Measurements from ENCODE around the gene PPP1R16B. TPM values are rescaled to one million over a fixed set of nuclear protein-coding genes. Genes with fewer than 3 reads are reported as not detected.

The PPP1R16B gene
- total RNA-seq, 2 donors from 2014 or later = 1.6 to 4.7 TPM

DNA sequence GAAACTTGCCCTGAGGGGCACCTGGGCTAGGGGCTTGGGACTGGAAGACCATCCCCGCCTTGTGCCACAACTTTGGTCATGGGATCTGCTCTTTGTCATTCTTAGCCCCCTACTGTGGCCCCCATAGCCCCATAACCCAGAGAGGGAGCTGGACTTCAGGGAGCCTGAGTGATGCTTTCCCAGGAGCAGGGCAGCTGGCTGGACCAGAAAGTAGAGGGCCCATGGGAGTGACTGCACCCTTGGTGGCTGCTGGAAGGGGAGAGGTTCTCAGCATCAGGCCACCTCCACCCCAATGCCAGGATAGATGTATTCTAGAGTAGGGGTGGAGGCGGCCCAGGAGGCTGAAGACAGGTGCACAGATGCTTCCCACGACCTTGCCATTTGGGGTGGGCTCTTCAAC is 114.9 kb downstream of the PPP1R16B start:
- Histone ChIP-seq H3K27ac (no peak overlapping the region), H3K4me3 (no peak overlapping the region), H3K36me3 (replicated peaks in 1 of 2; ENCODE audit: insufficient read depth in 1 of 2, low read depth in 2 of 2) (no peaks in the 10 kb centered on the region), H3K4me1 (no peaks in the 10 kb centered on the region), H3K9me3 (no peaks in the 10 kb centered on the region), H3K27me3 (no peaks in the 10 kb centered on the region)
- TF ChIP-seq, protein P1, sequence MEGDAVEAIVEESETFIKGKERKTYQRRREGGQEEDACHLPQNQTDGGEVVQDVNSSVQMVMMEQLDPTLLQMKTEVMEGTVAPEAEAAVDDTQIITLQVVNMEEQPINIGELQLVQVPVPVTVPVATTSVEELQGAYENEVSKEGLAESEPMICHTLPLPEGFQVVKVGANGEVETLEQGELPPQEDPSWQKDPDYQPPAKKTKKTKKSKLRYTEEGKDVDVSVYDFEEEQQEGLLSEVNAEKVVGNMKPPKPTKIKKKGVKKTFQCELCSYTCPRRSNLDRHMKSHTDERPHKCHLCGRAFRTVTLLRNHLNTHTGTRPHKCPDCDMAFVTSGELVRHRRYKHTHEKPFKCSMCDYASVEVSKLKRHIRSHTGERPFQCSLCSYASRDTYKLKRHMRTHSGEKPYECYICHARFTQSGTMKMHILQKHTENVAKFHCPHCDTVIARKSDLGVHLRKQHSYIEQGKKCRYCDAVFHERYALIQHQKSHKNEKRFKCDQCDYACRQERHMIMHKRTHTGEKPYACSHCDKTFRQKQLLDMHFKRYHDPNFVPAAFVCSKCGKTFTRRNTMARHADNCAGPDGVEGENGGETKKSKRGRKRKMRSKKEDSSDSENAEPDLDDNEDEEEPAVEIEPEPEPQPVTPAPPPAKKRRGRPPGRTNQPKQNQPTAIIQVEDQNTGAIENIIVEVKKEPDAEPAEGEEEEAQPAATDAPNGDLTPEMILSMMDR (IDR thresholded peaks at IDR 0.05) = no peak
- no peak for TF ChIP-seq POLR2A (IDR thresholded peaks at IDR 0.05)
- intact Hi-C loops (cut with DNase I) = no loop called here
- ATAC-seq (no peak), DNase-seq (no peak)
- 51 to 60% methylated on average over 2 to 3 of the region's 3 CpGs for WGBS, 2 donors

DNA sequence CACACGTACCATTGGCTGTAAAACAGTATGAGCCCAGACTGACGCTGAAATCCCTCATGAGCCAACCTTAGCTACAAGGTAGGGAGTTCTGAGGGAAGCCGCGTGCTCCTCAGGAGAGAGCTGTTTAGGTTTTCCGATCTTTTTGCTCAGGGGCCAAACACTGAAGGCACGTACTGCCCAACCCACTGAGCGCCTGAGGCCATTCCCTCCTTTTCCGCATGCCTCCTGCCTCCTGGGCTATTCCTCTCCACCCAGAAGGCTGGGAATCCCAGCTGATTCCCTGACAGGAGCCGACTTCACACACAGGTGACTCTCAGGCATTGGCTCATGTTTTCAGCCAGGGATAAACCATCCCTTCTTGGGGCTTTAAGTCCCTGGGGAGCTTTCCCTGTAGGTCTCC is 115.4 kb downstream of the PPP1R16B start:
- H3K27me3 ChIP-seq = no peaks in the 10 kb centered on the region
- H3K27ac ChIP-seq = no peak overlapping the region
- intact Hi-C loops (cut with DNase I) = no loop called here
- H3K9me3 ChIP-seq = no peaks in the 10 kb centered on the region
- no peak for ATAC-seq
- H3K4me1 ChIP-seq = no peaks in the 10 kb centered on the region
- no peak for DNase-seq
- no peak for TF ChIP-seq POLR2A (IDR thresholded peaks at IDR 0.05)
- TF ChIP-seq, protein P1 (IDR thresholded peaks at IDR 0.05) = no peak
- WGBS, 2 donors = 53 to 64% methylated on average over 5 to 9 of the region's 9 CpGs
- no peak overlapping the region for H3K4me3 ChIP-seq
- no peaks in the 10 kb centered on the region for H3K36me3 ChIP-seq (replicated peaks in 1 of 2; ENCODE audit: insufficient read depth in 1 of 2, low read depth in 2 of 2)

DNA sequence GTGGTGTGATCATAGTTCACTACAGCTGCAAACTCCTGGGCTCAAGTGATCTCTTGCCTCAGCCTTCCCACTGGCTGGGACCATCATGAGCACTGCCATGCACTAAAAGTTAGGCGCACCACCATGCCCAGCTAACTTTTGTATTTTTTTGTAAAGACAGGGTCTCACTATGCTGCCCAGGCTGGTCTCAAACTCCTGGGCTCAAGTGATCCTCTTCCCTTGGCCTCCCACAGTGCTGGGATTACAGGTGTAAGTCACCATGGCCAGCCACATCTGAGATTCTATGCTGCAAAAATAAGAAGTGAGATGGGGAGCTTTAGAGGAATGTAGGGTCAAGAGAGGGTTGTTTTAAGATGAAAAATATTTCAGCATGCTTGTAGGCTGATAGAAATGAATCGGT is 119.2 kb downstream of the PPP1R16B start:
- ATAC-seq (no peak), DNase-seq (no peak)
- WGBS, 2 donors = 90 to 93% methylated on average over 2 of the region's 2 CpGs
- Histone ChIP-seq H3K27me3 (no peaks in the 10 kb centered on the region), H3K4me1 (peaks cover 14% of the 10 kb centered on the region), H3K36me3 (replicated peaks in 1 of 2; ENCODE audit: insufficient read depth in 1 of 2, low read depth in 2 of 2) (no peaks in the 10 kb centered on the region), H3K9me3 (no peaks in the 10 kb centered on the region), H3K27ac (no peak overlapping the region), H3K4me3 (no peak overlapping the region)
- intact Hi-C loops (cut with DNase I) = no loop called here
- TF ChIP-seq, protein P1 (IDR thresholded peaks at IDR 0.05) = no peak
- no peak for TF ChIP-seq POLR2A (IDR thresholded peaks at IDR 0.05)

DNA sequence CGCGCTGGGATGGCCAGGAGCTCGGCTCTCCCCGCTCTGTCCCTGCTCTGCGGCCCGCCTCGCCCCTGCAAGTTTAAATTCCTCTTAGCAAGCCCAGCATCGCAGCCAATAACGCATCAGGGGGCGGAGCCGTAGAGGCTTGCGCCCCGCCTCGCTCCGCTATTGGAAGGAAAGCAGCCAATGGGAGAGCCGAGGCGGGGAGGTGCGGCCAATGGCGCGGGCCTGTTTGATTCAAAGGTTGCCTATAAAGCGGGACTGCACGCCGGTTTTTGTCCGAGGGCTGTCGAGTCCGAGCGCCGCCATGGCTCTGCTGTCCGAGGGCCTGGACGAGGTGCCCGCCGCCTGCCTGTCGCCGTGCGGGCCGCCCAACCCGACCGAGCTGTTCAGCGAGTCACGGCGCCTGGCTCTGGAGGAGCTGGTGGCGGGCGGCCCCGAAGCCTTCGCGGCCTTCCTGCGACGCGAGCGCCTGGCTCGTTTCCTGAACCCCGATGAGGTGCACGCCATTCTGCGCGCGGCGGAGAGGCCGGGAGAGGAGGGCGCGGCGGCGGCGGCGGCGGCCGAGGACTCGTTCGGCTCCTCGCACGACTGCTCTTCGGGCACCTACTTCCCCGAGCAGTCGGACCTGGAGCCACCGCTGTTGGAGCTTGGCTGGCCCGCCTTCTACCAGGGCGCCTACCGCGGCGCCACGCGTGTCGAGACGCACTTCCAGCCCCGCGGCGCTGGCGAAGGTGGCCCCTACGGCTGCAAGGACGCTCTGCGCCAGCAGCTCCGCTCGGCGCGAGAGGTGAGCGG is 120.8 kb downstream of the PPP1R16B start, which contains the start of gene FAM83D:
TSS of gene FAM83D (plus strand) at position 276 of the 792 bp plus-strand sequence. CDS start at position 302, 26 bp downstream.
- peak; percentile 90 to 94 (median 94) for DNase-seq
- ATAC-seq = peak; percentile 97
- no peaks in the 10 kb centered on the region for H3K9me3 ChIP-seq
- intact Hi-C loops (cut with DNase I) = no loop called here
- TF ChIP-seq POLR2A (IDR thresholded peaks at IDR 0.05) = peak; percentile 22 to 59 (median 49)
- TF ChIP-seq, protein P1 (IDR thresholded peaks at IDR 0.05) = peak in 1 of 7 experiments; percentile 84
- peaks cover 14% of the 10 kb centered on the region for H3K4me1 ChIP-seq
- WGBS, 2 donors = 0 to 1% methylated on average over 11 to 91 of the region's 95 CpGs
- no peak within 1 kb of the TSS for H3K27ac ChIP-seq
- H3K36me3 ChIP-seq (replicated peaks in 1 of 2; ENCODE audit: insufficient read depth in 1 of 2, low read depth in 2 of 2) = no peaks in the 10 kb centered on the region
- no peaks in the 10 kb centered on the region for H3K27me3 ChIP-seq
- peak within 1 kb of the TSS; percentile 13 to 41 for H3K4me3 ChIP-seq

Data from body of pancreas (tissue), 4 donors.